SK-N-SH treated with all-trans-retinoic acid at 6 μM for 48 hours (cell line): Measurements from ENCODE around the gene CCDC85C.

Experiments used
- ATAC-seq: fragments of 200-7000 bp; cut with Tn5 transposase; 3 replicates; pipeline ENCODE4 v1.9.1; 2020; ENCODE audit warnings: mild to moderate bottlenecking, moderate library complexity
- ARNTL ChIP-seq: fragments of 450-650 bp; formaldehyde crosslinking; IDR thresholded peaks from 2 replicates; pipeline ENCODE4 v1.5.0; 2020; ENCODE audit warnings: low read depth, mild to moderate bottlenecking, moderate library complexity, borderline replicate concordance
- BACH2 ChIP-seq: fragments of 250-450 bp; sonication (Bioruptor Pico); IDR thresholded peaks from 2 replicates; pipeline ENCODE4 v1.9.0; 2021; ENCODE audit warnings: mild to moderate bottlenecking, borderline replicate concordance
- CSDC2 ChIP-seq: fragments of 250-450 bp; sonication (Bioruptor Pico); IDR thresholded peaks from 2 replicates; pipeline ENCODE4 v1.5.0; 2020; ENCODE audit warnings: mild to moderate bottlenecking, moderate library complexity
- CSRNP3 ChIP-seq: fragments of 250-450 bp; sonication (Bioruptor Pico); IDR thresholded peaks from 2 replicates; pipeline ENCODE4 v1.5.1; 2021; ENCODE audit warnings: mild to moderate bottlenecking, moderate library complexity
- ESRRG ChIP-seq: fragments of 250-450 bp; sonication (Bioruptor Pico); IDR thresholded peaks from 2 replicates; pipeline ENCODE4 v1.6.1; 2021; ENCODE audit warnings: mild to moderate bottlenecking
- ISL1 ChIP-seq: fragments of 250-450 bp; sonication (Bioruptor Pico); IDR thresholded peaks from 2 replicates; pipeline ENCODE4 v2.1.2; 2022; ENCODE audit warnings: mild to moderate bottlenecking, moderate library complexity
- OSR1 ChIP-seq: fragments of 250-450 bp; sonication (Bioruptor Pico); IDR thresholded peaks from 2 replicates; pipeline ENCODE4 v1.8.0; 2022; ENCODE audit warnings: moderate library complexity, mild to moderate bottlenecking, inconsistent platforms
- PPARA ChIP-seq: fragments of 250-450 bp; sonication (Bioruptor Pico); IDR thresholded peaks from 2 replicates; pipeline ENCODE4 v1.5.0; 2020; ENCODE audit warnings: mild to moderate bottlenecking, borderline replicate concordance
- SNAI2 ChIP-seq: fragments of 250-450 bp; sonication (Bioruptor Pico); IDR thresholded peaks from 2 replicates; pipeline ENCODE4 v1.5.0; 2020; ENCODE audit warnings: mild to moderate bottlenecking, moderate library complexity
- TCF4 ChIP-seq: fragments of 250-450 bp; sonication (Bioruptor Pico); IDR thresholded peaks from 2 replicates; pipeline ENCODE4 v1.8.0; 2021; ENCODE audit warnings: mild to moderate bottlenecking, moderate library complexity, borderline replicate concordance
- TOX ChIP-seq: fragments of 250-450 bp; sonication (Bioruptor Pico); IDR thresholded peaks from 2 replicates; pipeline ENCODE4 v1.8.0; 2021; ENCODE audit warnings: mild to moderate bottlenecking, moderate library complexity, borderline replicate concordance
- TSHZ2 ChIP-seq: fragments of 250-450 bp; sonication (Bioruptor Pico); IDR thresholded peaks from 2 replicates; pipeline ENCODE4 v1.5.0; 2020; ENCODE audit warnings: mild to moderate bottlenecking, moderate library complexity
- ZC3H10 ChIP-seq: fragments of 250-450 bp; sonication (Bioruptor Pico); IDR thresholded peaks from 2 replicates; pipeline ENCODE4 v1.5.1; 2021; ENCODE audit warnings: mild to moderate bottlenecking, moderate library complexity
- ZFP3 ChIP-seq: fragments of 250-450 bp; sonication (Bioruptor Pico); IDR thresholded peaks from 2 replicates; pipeline ENCODE4 v1.5.0; 2020; ENCODE audit warnings: mild to moderate bottlenecking, moderate library complexity
- ZNF565 ChIP-seq: fragments of 450-650 bp; formaldehyde crosslinking; conservative IDR thresholded peaks from 2 replicates; pipeline ENCODE4 v1.5.0; 2020; ENCODE audit warnings: low read depth, mild to moderate bottlenecking, moderate library complexity
- ZNF70 ChIP-seq: fragments of 450-650 bp; formaldehyde crosslinking; IDR thresholded peaks from 2 replicates; pipeline ENCODE4 v1.5.0; 2020; ENCODE audit warnings: mild to moderate bottlenecking, moderate library complexity
- ZNF8 ChIP-seq: fragments of 450-650 bp; formaldehyde crosslinking; IDR thresholded peaks from 2 replicates; pipeline ENCODE4 v1.5.0; 2020; ENCODE audit warnings: mild to moderate bottlenecking, moderate library complexity
- TF ChIP-seq, protein P1 (sequence below): fragments of 250-450 bp; sonication (Bioruptor Pico); IDR thresholded peaks from 2 replicates; pipeline ENCODE4 v1.8.0; 2021; ENCODE audit warnings: low read depth, mild to moderate bottlenecking, moderate library complexity, borderline replicate concordance
- TF ChIP-seq, protein P2 (sequence below): fragments of 250-450 bp; sonication (Bioruptor Pico); IDR thresholded peaks from 2 replicates; pipeline ENCODE4 v1.8.0; 2020; ENCODE audit warnings: mild to moderate bottlenecking, moderate library complexity, borderline replicate concordance
- TF ChIP-seq, protein P3 (sequence below): fragments of 250-450 bp; sonication (Bioruptor Pico); IDR thresholded peaks from 2 replicates; pipeline ENCODE4 v1.5.1; 2020; ENCODE audit warnings: low read depth, mild to moderate bottlenecking, moderate library complexity

Gene CCDC85C

DNA sequence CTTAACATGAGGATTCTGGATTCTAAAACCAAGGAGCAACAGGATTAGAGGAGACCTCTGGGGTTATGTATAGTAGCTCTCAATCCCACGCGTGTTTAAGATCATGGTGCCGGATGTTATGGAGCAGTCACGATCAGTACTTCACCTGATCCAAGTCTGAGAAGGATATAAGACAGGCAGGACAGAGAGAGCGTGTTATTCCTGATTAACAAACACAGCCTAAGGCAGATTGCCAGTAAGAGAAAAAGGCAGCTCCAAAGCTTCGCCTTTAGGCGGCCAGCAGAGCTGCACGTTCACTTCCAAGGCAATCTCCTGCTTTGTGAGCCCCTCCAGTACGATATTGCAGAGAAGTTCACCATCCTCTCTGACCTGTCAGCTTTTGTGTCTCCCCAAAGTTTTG is 128.8 kb downstream of the CCDC85C start:
- no peak for ATAC-seq
- no peak for TF ChIP-seq TSHZ2 (CRISPR knock-in tag)
- TF ChIP-seq SNAI2 = no peak
- no peak for TF ChIP-seq CSRNP3 (CRISPR knock-in tag)
- TF ChIP-seq TCF4 (CRISPR knock-in tag) = no peak
- TF ChIP-seq, protein P1, sequence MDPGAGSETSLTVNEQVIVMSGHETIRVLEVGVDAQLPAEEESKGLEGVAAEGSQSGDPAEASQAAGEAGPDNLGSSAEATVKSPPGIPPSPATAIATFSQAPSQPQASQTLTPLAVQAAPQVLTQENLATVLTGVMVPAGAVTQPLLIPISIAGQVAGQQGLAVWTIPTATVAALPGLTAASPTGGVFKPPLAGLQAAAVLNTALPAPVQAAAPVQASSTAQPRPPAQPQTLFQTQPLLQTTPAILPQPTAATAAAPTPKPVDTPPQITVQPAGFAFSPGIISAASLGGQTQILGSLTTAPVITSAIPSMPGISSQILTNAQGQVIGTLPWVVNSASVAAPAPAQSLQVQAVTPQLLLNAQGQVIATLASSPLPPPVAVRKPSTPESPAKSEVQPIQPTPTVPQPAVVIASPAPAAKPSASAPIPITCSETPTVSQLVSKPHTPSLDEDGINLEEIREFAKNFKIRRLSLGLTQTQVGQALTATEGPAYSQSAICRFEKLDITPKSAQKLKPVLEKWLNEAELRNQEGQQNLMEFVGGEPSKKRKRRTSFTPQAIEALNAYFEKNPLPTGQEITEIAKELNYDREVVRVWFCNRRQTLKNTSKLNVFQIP (CRISPR knock-in tag) = no peak
- no peak for TF ChIP-seq ESRRG (CRISPR knock-in tag)
- no peak for TF ChIP-seq ZFP3 (CRISPR knock-in tag)
- no peak for TF ChIP-seq OSR1
- TF ChIP-seq, protein P2, sequence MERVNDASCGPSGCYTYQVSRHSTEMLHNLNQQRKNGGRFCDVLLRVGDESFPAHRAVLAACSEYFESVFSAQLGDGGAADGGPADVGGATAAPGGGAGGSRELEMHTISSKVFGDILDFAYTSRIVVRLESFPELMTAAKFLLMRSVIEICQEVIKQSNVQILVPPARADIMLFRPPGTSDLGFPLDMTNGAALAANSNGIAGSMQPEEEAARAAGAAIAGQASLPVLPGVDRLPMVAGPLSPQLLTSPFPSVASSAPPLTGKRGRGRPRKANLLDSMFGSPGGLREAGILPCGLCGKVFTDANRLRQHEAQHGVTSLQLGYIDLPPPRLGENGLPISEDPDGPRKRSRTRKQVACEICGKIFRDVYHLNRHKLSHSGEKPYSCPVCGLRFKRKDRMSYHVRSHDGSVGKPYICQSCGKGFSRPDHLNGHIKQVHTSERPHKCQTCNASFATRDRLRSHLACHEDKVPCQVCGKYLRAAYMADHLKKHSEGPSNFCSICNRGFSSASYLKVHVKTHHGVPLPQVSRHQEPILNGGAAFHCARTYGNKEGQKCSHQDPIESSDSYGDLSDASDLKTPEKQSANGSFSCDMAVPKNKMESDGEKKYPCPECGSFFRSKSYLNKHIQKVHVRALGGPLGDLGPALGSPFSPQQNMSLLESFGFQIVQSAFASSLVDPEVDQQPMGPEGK (CRISPR knock-in tag) = no peak
- no peak for TF ChIP-seq ISL1 (CRISPR knock-in tag)
- no peak for TF ChIP-seq ZC3H10 (CRISPR knock-in tag)
- no peak for TF ChIP-seq ZNF565 (CRISPR knock-in tag)
- no peak for TF ChIP-seq ARNTL
- TF ChIP-seq, protein P3, sequence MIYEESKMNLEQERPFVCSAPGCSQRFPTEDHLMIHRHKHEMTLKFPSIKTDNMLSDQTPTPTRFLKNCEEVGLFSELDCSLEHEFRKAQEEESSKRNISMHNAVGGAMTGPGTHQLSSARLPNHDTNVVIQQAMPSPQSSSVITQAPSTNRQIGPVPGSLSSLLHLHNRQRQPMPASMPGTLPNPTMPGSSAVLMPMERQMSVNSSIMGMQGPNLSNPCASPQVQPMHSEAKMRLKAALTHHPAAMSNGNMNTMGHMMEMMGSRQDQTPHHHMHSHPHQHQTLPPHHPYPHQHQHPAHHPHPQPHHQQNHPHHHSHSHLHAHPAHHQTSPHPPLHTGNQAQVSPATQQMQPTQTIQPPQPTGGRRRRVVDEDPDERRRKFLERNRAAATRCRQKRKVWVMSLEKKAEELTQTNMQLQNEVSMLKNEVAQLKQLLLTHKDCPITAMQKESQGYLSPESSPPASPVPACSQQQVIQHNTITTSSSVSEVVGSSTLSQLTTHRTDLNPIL (CRISPR knock-in tag) = no peak
- no peak for TF ChIP-seq CSDC2 (CRISPR knock-in tag)
- no peak for TF ChIP-seq TOX (CRISPR knock-in tag)

DNA sequence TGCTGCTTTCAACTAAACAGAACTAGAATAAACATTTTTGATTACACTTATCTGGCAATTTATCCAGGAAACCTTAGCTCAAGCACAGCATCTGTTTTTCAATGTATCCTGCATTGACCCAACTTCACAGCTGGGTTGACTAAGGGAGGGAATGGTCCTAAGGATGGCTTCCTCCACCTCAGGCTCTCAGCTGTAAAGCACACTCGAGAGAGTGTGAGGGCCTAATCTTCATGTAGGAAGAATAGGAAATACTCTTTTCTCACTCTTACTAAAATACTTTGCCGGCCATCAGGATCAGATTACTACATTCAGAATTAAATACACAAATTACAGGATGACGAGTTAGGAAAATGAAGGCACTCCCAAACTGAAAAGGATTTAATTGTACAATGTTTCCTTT is 130.5 kb downstream of the CCDC85C start:
- no peak for TF ChIP-seq ZNF565 (CRISPR knock-in tag)
- TF ChIP-seq CSDC2 (CRISPR knock-in tag) = no peak
- 0 out of 3 replicates have a peak, but pooled peaks have one; percentile 16 for ATAC-seq

GRCh38 chr14:99472937-99473336 is 131.1 kb downstream of the CCDC85C start:
- TF ChIP-seq ISL1 (CRISPR knock-in tag) (no peak), BACH2 (CRISPR knock-in tag) (no peak), TCF4 (CRISPR knock-in tag) (no peak), ZFP3 (CRISPR knock-in tag) (no peak), ZNF70 (no peak), ESRRG (CRISPR knock-in tag) (no peak), PPARA (CRISPR knock-in tag) (no peak), SNAI2 (no peak), TOX (CRISPR knock-in tag) (no peak), CSDC2 (CRISPR knock-in tag) (no peak), ZNF8 (CRISPR knock-in tag) (no peak), OSR1 (no peak)
- TF ChIP-seq, protein P1 (CRISPR knock-in tag) = no peak
- TF ChIP-seq, protein P3 (CRISPR knock-in tag) = no peak

More at GRCh38 chr14:99472937-99473336, 131.1 kb downstream of the CCDC85C start:
- ATAC-seq = no peak
